Activated T-helper 2 cell treated with anti-CD3 and anti-CD28 coated beads, Interferon-gamma antibody, Interleukin-2, Interleukin-4, amounts not matched to agents 10 μg/mL and 5 μg/mL and 100 μg/mL, durations not matched to agents 14 hours and 24 hours and 36 hours (primary cell): ENCODE results near the gene SETD1A. TPM values are rescaled to one million over a fixed set of nuclear protein-coding genes. Genes with fewer than 3 reads are reported as not detected.

Experiments
- DNase-seq: peaks from one replicate; pipeline ENCODE4 v3.0.0; 2021; ENCODE audit warnings: low spot score
- H3K27ac Mint-ChIP-seq: one replicate; pipeline ENCODE4 v1.8.0; 2021; ENCODE audit warnings: mixed read lengths
- H3K27me3 Mint-ChIP-seq: one replicate; pipeline ENCODE4 v1.8.0; 2021; ENCODE audit warnings: low read depth, mixed read lengths
- H3K36me3 Mint-ChIP-seq: one replicate; pipeline ENCODE4 v1.8.0; 2021; ENCODE audit warnings: low read depth, mixed read lengths
- H3K4me1 Mint-ChIP-seq: one replicate; pipeline ENCODE4 v1.8.0; 2021; ENCODE audit warnings: low read depth, mixed read lengths
- H3K4me3 Mint-ChIP-seq: one replicate; pipeline ENCODE4 v1.8.0; 2021; ENCODE audit warnings: low read depth, mild to moderate bottlenecking, moderate library complexity, mixed read lengths
- H3K9me3 Mint-ChIP-seq: one replicate; pipeline ENCODE4 v1.8.0; 2021; ENCODE audit warnings: mixed read lengths
- intact Hi-C: fragments of 100-400 bp; cut with micrococcal nuclease; formaldehyde crosslinking; loops from one replicate; pipeline ENCODE4 v1.15.1; 2023
- total RNA-seq: library from RNA; stranded (reverse); gene quantifications from 2 replicates; pipeline ENCODE4 v1.2.3, GENCODE V29; 2022

Gene SETD1A
- total RNA-seq, 1 donor from 2014 or later, result 28.9 TPM

DNA sequence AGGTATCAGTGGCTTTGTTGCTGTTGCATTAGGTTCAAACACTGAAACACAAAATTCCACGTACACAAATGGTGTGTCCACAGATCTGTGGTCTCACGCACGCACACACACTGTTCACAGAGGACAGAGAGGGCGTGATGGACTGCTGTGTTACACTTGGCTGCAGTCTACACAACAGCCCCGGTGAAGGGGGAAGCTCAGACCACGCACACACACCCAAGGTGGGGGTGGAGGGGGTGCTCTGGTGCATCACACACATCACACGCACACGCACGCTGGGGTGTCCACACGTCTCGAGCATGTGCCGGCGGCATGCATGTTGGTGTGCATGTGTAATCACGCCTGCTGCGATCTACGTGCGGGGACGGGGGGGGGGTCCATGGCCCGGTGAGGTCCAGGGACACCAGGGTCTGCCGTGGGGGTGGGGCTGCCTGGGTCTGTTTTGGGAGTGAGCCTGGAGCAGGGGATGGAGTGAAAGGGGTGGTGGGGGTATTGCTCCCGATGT, 34.8 kb downstream of the SETD1A start:
- no peak overlapping the region for H3K27ac Mint-ChIP-seq

DNA sequence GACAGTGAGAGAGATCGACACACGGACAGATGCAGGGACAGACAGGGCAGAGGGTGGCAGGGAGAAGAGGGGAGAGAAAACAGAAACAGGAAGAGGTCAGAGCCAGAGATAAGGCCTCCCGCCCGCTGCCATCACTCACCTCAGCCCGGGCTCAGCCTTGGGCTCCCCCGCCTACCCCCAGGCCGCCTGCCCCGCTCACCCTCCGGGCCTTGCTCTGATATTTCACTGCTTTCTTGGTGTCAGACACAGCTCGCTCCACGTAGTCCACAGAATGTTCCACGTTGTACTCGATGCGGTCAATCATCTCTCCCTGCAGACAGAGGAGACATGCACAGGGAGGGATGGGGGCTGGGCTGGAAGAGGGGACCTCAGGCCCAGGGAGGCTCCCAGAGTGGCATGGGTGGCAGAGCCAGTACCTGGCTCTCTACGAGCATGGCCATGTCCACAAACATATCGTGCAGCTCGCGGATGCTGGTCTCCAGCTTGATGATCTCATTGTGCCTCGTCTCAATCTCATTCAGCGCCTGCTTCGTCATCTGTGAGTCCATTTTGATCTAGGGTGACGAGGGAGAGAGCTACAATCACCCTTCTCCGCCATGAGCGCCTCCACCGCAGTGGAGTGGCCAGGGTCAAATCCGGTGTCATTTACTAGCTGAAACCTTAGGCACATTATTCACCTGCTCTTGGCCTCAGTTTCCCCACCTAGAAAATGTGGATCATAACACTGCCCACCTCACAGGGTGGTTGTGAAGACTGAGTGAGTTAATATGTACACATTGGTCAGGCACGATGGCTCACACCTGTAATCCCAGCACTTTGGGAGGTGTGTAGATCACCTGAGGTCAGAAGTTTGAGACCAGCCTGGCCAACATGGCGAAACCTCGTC, 35.6 kb downstream of the SETD1A start:
- Mint-ChIP-seq H3K36me3 (no peaks in the 10 kb centered on the region), H3K4me1 (peaks cover 13% of the 10 kb centered on the region), H3K27ac (no peak overlapping the region), H3K27me3 (peaks cover 2% of the 10 kb centered on the region), H3K9me3 (no peaks in the 10 kb centered on the region), H3K4me3 (no peak overlapping the region)
- no peak for DNase-seq
- intact Hi-C loops, result no loop called here

More for the DNA sequence above, 34.8 kb downstream of the SETD1A start:
- Mint-ChIP-seq H3K4me1 (peaks cover 13% of the 10 kb centered on the region), H3K4me3 (no peak overlapping the region), H3K36me3 (no peaks in the 10 kb centered on the region), H3K9me3 (no peaks in the 10 kb centered on the region), H3K27me3 (peaks cover 2% of the 10 kb centered on the region)
- no peak for DNase-seq
- intact Hi-C loops, result no loop called here

DNA sequence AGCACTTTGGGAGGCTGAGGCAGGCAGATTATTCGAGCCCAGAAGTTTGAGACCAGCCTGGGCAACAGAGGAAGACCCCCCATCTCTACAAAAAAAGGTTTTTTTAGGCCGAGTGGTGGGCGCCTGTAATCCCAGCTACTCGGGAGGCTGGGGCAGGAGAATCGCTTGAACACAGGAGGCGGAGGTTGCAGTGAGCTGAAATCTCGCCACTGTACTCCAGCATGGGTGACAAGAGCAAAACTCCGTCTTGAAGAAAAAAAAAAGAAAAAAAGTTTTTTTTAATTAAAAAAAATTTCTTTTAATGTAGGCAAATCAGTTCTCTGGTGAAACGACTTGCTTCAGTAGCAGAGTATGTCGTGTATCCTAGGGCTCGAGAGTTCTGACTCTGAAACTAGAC, 38.4 kb downstream of the SETD1A start:
- Mint-ChIP-seq H3K27ac (no peak overlapping the region), H3K4me1 (peaks cover 13% of the 10 kb centered on the region), H3K27me3 (peaks cover 2% of the 10 kb centered on the region), H3K9me3 (no peaks in the 10 kb centered on the region), H3K4me3 (peak overlapping the region; percentile 71), H3K36me3 (no peaks in the 10 kb centered on the region)
- DNase-seq, result no peak
- intact Hi-C loops, result loop anchor here (2.0 kb wide), 2 partner anchors 37 to 79 kb away; partner anchors contain the start of genes STX4, ZNF646 and ZNF668

DNA sequence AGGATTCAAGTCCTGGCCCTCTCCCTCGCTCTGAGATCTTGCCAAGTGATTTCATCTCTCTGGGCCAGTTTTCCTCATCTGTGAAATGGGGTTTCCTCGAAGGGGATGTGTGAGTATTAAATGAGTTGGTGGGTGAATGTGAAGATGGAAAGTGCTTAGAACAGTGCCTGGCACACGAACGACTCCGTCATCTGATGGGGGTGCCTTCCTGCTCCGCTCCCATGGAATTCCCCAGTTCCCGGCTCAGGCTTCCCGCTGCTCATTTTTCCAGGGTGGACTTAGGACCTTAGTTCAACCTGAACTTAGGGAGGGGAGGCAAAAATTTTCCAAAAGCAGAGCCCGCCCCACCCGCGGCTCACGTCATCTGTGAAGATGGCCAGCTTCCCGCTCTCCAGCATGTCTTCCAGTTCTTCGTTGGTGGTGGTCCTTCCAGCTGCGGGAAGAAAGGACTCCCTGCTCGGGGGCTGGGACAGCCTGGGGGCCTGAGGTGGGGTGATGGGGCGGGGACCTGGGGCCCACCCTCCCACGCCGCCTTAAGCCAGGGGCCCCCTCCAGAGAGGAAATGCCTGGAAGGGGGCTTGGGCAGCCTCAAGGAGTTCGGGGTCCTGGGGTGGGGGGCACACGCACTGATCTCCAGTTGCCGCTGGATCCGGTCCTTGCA, 38.9 kb downstream of the SETD1A start:
- intact Hi-C loops, result loop anchor here (2.0 kb wide), 1 partner anchor 36 kb away; the partner anchor contains the start of gene STX4
- Mint-ChIP-seq H3K27me3 (peaks cover 2% of the 10 kb centered on the region), H3K4me3 (peak overlapping the region; percentile 74), H3K4me1 (peaks cover 13% of the 10 kb centered on the region), H3K27ac (no peak overlapping the region), H3K9me3 (no peaks in the 10 kb centered on the region), H3K36me3 (no peaks in the 10 kb centered on the region)
- DNase-seq, result no peak

GRCh38 chr16:30996985-30997724, 39.6 kb downstream of the SETD1A start:
- Mint-ChIP-seq H3K27me3 (peaks cover 2% of the 10 kb centered on the region), H3K4me3 (peak overlapping the region; percentile 74), H3K9me3 (no peaks in the 10 kb centered on the region), H3K36me3 (no peaks in the 10 kb centered on the region), H3K27ac (no peak overlapping the region), H3K4me1 (peaks cover 13% of the 10 kb centered on the region)
- DNase-seq, result peak; percentile 67
- intact Hi-C loops, result loop anchor here (2.0 kb wide), 1 partner anchor 36 kb away; the partner anchor contains the start of gene STX4

DNA sequence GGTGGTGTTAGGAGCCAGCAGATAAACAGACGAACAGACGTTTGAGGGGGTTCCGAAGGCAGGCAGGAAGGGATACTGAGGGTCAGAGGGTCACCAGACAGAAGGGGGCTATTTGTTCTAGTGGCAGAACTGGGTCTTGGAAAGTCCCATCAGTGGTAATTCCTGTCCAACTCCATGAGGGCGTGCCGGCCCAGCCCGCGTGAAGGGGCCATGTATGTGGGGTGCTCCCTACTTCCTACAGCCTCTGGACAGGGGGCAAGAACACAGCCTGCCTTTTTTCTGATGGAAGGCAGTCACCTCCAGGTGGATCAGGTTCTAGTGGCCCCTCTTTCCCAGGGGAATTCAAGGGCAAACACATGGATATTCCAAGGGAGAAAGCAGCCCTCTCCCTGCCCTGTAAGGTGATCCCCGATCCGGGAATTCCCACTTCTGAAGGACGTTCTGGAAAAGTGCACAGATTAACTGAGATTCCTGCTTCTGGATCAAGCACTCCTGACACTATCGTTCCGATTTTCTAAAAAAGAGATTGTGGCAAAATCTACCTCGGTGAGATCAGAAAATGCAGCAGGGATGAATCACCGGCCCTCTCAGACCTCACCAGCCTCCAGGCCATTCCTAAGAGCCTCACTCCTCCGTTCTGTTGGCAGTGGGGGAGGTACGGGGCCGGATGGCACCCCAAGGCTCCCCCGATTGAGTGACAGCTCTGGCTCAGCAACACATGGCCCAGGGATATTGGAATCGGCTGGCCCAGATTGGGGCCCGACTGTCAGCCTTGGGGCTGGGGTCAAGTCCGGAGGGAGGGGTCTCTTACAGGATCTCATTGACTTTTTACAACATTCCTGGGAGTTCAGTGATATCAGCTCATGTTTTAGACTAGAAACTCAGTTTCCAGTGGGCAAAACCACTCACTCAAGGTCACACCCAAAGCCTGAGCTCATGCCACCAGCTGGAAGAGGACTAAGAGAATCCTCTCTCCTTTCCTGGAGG, 40.5 kb downstream of the SETD1A start:
- intact Hi-C loops, result loop anchor here (2.0 kb wide), 1 partner anchor 35 kb away; the partner anchor contains the start of gene STX4
- H3K36me3 Mint-ChIP-seq, result no peaks in the 10 kb centered on the region

GRCh38 chr16:30998852-30999761, 41.6 kb downstream of the SETD1A start:
- Mint-ChIP-seq H3K4me3 (no peak overlapping the region), H3K9me3 (no peaks in the 10 kb centered on the region), H3K36me3 (no peaks in the 10 kb centered on the region), H3K4me1 (peaks cover 9% of the 10 kb centered on the region), H3K27me3 (peaks cover 2% of the 10 kb centered on the region), H3K27ac (no peak overlapping the region)
- intact Hi-C loops, result no loop called here
- no peak for DNase-seq

More for the DNA sequence above, 40.5 kb downstream of the SETD1A start:
- Mint-ChIP-seq H3K4me3 (peak overlapping the region; percentile 54), H3K4me1 (peaks cover 10% of the 10 kb centered on the region), H3K9me3 (no peaks in the 10 kb centered on the region), H3K27me3 (peaks cover 2% of the 10 kb centered on the region), H3K27ac (no peak overlapping the region)
- no peak for DNase-seq

- Mint-ChIP-seq H3K4me1 (peaks cover 3% of the 10 kb centered on the region), H3K36me3 (no peaks in the 10 kb centered on the region), H3K27me3 (peaks cover 2% of the 10 kb centered on the region), H3K9me3 (no peaks in the 10 kb centered on the region), H3K4me3 (no peak overlapping the region), H3K27ac (no peak overlapping the region)
- intact Hi-C loops, result no loop called here
- no peak for DNase-seq
Observed at GRCh38 chr16:31000671-31001382, 43.3 kb downstream of the SETD1A start.

DNA sequence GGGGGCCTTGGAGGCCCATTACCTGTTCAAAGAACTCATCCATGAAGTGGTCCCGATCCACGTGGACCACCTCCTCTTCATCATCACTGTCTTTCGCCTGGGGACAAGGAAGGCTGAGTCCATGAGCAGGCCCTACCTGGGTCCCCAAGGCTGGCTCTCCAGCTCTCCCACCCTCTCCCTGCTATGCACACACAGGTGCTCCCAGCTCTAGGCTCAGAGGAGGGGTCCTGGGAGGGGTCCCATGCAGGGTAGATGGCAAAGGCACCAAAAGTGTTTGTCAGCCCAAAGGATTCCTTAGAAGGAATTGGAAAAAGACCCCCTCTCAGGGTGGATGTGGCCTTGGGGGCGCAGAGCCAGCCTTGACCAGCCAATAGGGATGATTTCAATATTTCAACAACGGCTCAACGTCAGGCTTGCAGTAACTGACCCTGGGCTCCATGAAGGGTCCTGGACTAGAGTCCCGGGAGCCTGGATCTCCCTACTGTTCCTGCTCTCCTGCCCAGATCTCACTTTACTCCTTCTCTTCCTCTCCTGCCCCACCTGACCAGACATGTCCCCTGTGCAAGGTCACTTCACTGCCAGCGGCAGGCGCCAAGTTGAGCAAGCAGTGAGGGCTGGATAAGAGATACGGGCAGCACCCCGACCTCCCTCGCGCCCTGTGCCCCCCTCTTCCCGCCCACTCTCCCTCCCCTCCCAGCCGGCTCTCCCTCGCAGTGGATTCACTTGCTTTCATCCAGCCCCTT, 44.1 kb downstream of the SETD1A start:
- intact Hi-C loops, result no loop called here
- Mint-ChIP-seq H3K27ac (no peak overlapping the region), H3K36me3 (no peaks in the 10 kb centered on the region), H3K4me3 (no peak overlapping the region), H3K4me1 (no peaks in the 10 kb centered on the region), H3K9me3 (no peaks in the 10 kb centered on the region), H3K27me3 (peaks cover 6% of the 10 kb centered on the region)
- DNase-seq, result no peak

- no peak overlapping the region for H3K27ac Mint-ChIP-seq
- H3K4me3 Mint-ChIP-seq, result no peak overlapping the region
- no peaks in the 10 kb centered on the region for H3K4me1 Mint-ChIP-seq
- H3K27me3 Mint-ChIP-seq, result peaks cover 6% of the 10 kb centered on the region
- no peaks in the 10 kb centered on the region for H3K36me3 Mint-ChIP-seq
- intact Hi-C loops, result no loop called here
- no peaks in the 10 kb centered on the region for H3K9me3 Mint-ChIP-seq
- no peak for DNase-seq
Observed at GRCh38 chr16:31002250-31002700, 44.7 kb downstream of the SETD1A start.
